Forelimb muscle (tissue), 1 donor: ENCODE data around the gene GLYR1. TPM values are rescaled to one million over a fixed set of nuclear protein-coding genes. Genes with fewer than 3 reads are reported as not detected.
A peak's percentile ranks its signal among the peaks of the same experiment; 100 is the strongest.
"Not testable (repeated sequence)": the region's sequence is repeated elsewhere in the genome, so short reads cannot be mapped to it uniquely, and the experiment has no call there.

Experiments
- DNase-seq: peaks from one replicate; pipeline ENCODE4 v3.0.0-alpha.2; 2013; ENCODE audit warnings: low read depth
- polyA plus RNA-seq: library from polyadenylated mRNA; unstranded; fragments of 120-200 nt; gene quantifications from one replicate; pipeline ENCODE4 v1.2.1, GENCODE V29; 2013; ENCODE audit not compliant: insufficient read length

Gene GLYR1
- polyA plus RNA-seq: 46.8 TPM

DNA sequence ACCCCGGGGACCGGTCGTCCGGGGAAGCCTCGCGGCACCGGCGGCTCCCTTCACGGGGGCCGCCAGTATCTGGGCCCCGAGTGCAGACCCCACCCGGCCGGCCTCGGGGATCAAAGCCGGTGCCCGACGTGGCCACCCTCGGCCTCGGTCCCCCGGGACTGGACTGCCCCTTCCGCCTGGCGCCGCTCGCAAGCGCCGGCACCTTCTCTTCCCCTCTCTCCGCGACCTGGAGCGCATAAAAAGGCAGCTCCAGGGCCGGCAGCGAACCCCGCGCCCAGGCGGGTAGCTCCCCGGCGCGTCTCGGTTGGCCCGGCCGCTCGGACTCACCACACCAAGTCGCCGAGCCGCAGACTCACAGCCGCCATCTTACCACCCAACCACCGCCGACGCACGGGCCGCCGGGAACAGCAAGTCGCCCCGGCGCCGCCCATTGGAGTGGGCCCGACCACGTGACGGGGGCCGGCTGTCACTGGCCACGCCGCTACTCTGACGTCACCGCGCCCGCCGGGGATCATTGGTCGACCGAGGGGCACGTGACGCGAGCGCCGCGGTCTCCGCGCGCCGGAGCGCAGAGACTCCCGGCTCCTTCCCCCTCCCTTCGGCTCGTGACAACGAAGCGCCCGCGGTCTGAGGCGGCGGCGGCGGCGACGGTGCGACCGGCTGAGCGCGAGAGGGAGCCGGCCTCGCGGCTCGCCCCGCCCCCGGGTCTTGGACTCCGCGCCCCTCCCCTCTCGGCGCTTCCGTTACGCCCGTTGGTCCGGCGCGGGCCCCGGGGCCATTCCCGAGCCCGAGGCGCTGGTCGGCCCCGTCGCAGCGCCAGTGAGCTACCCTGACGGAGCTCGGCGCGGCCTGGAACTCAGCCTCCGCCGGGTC lies at the start of gene GLYR1, which contains the start of gene UBN1:
TSS of gene GLYR1 (minus strand) at position 388 of the 873 bp plus-strand sequence. CDS start at position 365, 23 bp downstream.
TSS of gene UBN1 (plus strand) at position 581 of the 873 bp plus-strand sequence. CDS start 5,437 bp downstream, outside the sequence.
- peak; percentile 82 for DNase-seq

DNA sequence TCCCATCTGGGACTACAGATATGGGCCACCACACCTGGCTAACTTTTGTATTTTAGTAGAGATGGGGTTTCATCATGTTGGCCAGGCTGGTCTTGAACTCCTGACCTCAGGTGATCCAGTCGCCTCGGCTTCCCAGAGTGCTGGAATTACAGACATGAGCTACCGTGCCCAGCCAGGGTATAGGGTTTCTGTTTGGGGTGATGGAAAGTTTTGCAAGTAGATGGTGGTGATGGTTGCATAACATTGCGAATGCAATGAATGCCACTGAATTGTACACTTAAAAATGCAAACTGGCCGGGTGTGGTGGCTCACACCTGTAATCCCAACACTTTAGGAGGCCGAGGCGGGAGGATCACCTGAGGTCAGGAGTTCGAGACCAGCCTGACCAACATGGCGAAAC lies 49.7 kb upstream of the GLYR1 start:
- not testable (repeated sequence) for DNase-seq

DNA sequence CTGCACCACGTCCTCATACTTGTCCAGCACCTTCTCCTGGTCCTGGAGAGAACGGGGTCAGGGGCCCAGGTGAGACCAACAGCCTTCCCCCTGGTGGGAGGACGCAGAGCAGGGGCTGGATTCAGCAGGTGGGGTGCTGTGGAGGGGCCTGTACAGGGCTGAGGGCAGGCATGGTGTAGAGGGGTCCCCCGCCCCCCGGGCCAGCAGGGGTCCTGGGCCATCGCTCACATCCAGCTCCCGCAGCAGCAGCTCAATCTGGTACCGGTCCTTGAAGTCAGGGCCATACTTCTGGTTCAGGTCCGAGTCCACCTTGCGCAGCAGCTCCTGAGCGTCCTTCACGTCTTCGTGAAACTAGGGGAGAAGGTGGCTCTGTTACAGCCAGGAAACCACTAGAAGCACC lies 48.3 kb upstream of the GLYR1 start:
- no peak for DNase-seq

DNA sequence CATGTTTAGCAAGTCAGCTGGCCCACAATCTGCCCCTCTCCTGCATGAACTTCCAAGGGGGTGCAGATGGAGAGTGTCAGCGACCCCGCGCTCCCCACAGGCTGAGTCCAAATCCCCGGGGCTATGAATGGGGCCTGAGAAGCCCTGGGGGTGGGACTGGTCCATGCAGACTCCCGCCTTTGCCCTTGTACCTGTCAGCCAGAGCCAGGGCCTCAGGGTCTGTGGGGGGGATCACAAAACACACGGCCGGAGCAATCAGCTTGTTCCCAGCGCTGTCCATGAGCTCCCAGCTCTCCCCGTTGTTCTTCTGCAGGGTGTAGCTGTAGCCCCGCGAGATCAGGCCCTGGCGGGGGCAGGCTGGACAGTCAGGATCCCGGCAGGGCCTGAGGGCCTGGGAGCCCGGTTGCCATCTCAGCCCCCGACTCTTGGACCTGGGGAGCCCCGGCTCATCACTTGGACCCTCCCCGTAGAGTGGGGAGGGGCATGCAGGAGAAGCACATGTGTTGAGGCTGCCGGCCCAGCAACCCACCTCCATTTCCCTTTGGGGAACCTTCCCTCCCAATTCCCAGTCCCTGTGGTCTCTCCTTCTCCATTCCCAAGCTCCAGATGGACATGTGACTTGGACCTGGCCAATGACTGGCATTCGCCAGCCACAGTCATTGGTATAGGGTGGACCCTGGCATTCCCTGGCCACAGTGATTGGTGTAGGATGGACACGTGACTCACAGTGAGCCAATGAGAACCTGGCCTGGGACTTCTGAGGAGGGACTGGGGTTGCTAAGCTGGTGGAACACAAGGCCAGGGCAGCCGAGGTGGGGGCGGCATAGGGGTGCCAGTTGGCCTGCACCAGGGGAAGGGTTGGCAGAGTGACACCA lies 47.4 kb upstream of the GLYR1 start:
- no peak for DNase-seq

DNA sequence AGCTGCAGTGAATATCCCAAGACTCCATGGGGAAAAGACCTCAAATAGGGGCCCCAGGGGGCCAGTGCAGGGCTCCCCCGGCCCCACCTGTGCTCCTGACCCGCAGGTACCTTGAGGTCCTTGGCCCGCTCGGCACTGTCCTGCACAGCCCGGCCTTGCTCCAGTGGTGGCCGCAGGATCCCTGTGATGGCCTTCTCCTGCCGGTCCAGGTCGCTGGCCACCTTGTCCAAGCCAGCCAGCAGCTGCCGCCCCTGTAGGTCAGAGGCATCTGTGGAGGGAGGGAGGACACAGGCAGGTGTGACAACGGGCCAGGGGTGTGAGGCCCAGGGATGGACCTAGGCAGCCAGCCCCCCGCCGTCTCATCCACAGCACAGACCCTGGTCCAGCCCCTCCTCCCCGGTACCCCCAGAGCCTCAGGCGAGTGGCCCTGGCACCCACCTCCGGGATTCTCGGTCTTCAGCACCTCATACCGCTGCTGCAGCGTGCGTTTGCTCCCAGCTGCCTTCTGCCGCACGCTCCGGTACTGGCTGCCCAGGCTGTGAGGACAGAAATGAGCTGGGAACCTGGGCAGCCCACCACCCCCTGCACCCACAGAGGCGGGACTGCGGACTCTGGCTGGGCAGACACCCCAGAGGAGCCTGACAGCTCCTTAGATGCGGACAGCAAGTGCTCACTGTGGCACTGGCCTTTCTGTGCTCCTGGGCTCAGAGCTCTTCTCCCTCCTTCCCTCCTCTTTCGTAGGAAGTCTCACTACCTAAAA lies 46.2 kb upstream of the GLYR1 start:
- no peak for DNase-seq

DNA sequence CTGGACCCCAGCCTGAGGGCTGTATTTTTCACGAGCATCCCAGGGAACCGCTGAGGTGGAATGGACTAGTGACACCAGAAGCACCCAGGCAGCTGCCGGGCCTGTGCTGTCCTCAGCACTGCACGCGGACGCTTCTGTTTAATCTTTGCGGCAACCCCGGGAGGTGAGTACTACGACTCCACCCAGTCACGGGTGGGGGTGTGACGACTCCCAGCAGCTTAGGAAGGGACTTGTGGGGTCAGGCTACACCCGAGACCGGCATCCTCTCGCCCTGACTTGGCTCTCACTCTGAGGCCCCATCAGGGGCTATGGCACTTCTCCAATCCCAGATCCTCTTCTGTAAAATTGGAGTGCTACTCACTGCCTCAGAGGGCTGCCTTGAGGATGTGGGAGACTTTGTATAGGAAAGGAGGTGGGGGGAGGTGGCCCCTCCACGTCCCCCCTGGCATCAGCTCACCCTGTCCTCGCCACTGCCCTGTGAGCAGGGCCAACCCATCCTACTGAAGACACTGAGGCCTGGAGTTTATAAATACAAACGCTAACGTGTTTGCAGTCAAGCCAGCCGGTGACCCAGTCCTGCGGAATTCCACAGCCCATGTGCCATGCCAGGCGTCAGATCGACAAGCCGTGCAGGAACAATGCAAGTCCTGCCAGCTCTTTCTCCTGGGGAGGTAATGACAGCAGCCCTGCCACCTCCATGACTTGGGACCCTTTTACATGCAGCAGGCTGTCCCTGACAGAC lies 45.4 kb upstream of the GLYR1 start:
- no peak for DNase-seq

DNA sequence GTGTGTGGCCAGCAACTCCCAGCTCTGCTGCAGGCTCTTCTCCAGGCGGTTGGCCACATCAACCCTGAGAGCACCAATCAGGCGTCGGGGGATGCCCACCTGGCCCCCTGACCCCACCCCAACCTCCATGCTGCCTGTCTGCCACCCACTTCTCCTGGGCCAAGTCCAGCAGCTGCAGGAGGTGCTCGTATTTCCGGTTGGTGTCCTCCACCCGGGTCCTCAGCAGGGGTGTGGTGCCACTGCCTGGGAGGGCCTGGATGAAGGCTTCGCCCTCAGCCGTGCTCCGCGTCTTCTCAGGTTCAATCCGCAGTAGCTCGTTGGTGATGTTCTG lies 44.8 kb upstream of the GLYR1 start:
- no peak for DNase-seq

DNA sequence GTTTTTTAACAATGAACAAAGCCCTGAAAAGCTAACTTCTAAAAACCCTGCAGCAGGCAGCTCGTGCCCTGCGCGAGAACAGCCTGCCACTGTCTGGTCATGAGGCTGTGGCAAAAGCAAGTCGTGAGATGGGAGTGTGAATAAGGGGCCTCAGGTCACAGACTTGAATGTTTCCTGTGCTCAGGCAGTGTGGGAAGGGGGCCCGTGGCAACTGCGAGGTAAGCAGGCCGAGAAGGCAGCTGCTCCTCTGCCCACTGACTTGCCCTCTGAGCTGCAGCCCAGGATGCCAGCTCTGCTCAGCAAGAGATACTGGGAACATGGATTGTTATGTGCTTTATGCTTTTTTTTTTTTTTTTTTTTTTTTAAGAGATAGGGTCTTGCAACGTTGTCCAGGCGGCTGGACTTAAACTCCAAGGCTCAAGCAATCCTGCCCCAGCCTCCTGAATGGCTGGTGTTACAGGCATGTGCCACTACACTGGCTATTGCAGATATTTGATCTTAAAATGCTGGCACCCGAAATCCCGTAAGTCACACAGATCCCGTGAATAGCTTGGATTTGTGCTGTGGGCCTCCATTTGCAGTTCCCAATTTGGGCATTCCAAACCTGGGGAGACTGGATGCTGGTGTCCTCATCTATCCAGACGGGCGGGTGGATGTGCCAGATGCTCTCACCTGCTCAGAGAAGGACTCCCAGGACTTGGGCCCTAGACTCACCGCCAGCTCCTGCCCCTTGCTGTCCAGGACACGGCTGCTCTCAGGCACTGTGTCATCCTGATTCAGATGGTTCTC lies 44.2 kb upstream of the GLYR1 start:
- no peak for DNase-seq

DNA sequence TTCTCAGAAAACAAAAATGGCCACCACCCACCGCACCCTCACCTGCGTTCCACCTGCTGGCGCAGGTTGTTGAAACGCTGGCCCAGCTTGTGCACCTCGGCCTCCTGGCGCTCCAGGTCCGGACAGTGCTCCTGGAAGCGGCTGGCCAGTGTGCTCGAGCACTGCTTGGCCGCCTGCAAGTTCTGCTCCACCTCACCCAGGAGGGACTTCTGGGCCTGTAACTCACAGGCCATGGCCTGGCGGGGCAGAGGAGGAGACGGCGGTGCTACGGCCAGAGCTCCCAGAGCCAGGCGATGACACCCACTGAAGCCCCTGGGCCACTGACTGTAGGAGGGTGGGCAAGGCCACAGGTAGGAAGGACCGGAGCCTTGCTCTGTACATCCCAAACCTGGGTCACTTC lies 43.6 kb upstream of the GLYR1 start:
- DNase-seq: no peak

DNA sequence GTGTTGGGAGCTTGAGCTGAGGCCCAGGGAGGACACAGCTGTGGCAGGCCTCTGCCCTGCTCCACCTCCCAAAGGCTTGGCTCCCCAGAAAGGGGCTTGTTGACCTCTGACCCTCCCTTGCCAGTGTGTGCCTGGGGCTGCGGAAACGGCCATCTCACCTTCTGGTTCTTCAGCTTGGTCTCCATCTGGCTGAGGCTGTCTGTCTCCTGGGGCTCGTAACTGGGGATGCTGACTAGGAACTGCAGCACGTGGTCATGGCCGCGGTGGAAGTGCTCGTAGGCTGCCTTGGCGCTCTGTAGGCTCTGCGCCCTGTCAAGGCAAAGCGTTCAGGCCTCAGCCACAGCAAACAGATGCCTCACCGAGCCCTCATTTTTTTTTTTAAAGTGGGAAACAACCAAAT lies 42.9 kb upstream of the GLYR1 start:
- DNase-seq: no peak

DNA sequence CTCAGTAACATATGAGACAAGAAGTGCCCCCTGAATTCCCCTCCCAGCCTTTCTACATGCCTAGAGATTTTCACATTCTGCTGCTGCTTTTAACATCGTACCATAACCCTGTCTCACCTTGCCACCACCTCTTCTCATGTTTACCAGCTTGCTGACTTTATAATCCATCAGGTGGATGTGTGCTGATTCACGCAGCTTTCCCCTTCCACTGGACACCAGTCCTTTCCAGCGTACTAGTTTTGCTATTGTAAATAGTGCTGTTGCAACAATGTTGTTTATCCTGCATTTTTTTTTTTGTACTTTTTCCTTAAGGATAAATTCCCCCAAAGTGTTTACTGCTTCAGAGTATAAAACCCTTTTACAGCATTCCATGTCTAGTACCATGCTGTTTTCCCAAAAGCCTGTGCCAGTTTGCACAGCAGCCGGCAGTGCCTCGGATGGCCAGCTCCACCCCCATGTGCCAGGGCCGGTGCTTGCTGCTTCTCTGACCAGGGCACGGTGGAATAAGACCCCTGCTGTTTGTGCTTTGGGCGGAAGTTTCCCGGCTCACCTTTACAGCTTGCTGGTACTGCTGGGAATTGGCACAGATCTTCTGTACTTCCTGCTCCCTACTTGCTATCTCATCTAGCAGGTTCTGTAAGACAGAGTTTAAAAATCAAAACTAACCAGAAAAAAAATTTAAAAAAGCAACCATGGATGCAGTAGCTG lies 41.5 kb upstream of the GLYR1 start:
- no peak for DNase-seq

DNA sequence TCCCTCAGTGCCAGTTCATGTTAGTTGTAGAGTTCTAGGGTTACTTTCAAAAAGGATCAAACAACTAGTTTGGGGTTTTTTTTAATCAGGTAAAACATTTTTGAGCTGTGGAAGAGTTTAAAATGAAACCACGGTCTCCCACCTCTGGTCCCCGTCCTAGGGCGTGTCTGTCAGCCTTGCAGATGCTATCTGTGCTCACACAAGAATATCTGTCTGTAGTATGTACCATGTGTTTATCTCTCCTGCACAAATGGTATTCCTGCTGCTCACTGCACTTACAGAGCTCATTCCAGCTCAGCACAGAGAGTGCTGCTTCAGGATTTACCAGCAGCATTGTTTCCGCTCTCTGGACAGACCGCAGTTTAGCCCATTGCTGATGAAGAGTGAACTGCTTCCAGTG lies 39.1 kb upstream of the GLYR1 start:
- no peak for DNase-seq

DNA sequence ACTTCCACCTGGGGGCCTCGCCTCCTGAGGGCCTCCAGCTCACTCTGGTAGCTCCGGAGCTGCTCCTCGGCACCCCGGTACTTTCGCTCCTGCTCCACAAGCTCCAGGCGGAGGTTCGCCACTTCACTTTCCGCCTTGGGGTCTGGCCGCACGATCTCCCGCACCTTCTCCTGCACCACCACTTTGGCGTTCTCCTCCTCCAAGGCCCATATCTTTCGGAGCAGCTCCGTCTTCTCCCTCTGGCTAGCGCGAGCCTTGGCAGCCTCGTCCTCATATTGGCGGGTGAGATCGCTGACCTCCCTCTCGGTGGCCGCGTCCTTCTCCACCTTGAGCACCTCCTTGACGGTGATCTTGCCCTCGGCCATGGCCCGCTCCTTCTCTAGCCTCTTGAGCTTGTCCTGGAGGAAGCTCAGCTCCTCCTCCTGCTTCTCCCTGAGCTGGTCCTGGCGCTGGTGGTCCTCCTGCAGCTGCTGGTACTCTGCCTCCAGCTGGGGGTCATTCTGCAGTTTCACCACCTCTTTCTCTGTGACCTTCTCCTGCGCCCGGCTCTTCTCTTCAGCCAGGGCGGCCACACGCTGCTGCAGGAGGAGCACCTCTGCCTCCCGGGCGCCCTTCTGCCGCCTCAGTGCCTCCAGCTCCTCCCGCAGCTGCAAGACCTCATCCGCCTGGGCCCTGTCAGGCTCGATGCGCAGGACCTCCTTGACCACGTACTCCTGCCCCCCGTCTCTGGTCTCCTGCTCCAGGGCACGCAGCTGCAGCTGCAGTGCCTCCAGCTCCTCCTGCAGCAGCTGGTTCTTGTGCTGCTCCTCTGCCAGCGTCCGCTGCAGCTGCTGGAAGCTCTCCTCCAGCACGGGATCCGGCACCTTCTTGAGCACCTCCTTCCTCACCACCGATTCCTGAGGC lies 38.1 kb upstream of the GLYR1 start:
- DNase-seq: no peak

DNA sequence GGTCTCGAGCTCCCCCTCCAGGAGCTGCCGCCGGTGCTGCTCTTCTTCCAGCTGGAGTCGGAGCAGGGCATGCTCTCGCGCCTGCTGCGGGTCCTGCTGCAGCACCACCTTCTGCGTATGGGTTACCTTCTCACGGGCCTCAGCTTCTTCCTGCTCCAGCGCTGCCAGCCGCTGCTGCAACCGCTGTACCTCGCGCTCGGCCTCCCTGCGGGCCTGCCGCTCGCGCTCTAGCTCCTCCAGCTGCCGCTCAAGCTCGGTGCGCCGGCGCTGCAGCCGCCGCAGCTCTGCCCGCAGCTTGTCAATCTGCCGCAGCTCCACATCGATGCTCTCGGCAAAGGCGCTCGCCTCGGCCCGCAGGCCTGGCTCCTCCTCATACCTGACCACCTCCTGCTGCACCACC lies 37.1 kb upstream of the GLYR1 start:
- DNase-seq: no peak

DNA sequence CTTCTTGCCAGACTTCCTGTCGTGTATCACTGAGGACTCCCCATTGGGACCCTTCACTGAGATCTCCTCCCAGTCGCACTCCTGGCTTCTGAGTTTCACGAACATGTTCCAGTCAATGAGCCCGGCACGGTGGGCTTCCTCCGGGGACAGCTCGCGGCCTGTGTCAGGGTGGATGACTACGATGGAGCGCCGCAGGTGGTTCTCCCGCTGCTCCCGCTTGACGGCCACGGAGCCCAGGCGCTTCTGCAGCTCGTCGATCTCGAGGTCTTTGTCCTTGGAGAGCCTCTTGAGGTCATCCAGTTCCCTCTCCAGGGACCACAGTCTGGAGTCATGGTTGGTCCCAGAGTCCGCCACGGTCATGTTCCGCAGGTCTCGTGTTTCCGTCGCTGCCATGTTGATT lies 36.4 kb upstream of the GLYR1 start:
- no peak for DNase-seq

DNA sequence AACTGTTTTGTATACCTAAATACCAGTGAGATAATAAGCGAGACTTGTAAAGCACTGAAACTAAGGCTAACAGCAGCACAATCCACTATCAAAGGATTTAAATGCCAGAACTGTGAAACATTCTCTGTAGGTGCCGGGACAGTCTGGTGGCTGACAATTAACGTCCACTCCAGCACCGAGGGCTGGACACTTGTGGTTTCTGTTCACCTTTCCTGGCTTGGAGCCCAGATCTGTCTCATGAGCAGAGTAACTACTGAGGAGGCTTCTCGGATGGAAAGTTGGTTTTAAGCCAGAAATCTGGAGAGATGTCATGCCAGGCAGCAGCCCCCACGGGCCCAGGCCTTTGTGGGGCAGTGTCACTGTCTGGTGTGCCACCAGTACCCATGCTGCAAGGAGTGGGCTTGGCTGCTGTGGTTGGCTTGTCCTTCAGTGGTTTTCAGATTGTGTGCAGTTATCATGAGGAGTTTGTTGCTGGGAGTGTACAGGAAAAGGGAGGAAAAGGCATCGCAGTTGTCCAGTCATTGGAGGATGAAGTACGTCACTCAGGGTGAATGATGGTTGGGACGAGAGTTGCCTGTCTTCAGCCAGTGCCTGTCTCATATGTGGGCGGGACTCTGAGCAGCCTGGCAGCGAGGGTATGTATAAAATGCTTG lies 35.7 kb upstream of the GLYR1 start:
- no peak for DNase-seq

DNA sequence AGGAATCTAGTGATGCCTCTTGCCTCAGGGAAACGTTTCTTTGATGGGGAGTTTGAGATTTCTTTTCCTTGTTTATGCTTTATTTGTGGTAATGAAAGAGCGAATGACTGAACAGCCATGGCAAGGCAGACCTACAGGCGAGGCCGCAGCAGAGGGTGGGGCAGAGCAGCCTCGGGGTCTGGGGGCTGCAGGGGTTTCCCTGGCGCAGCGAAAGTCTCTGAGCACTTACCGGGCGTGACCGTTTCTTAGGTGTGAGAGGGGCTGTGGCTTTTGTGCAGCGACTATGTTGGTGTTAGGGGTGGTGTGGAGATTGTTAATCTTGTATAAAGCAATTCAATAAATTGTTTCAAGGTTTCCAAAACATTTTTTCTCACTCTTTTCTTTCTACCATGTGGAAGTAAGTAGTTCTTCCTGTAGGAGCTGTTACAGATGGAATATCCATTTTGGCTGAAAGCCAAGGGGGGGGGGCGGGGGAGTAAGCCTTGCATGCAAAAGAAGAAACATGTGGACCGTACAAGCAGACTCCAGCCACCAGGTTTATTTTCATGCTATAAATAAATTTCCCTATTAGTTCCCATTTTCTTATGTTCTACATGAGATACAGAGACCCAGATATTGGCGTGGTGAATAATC lies 35.0 kb upstream of the GLYR1 start:
- DNase-seq: no peak
